Measurements from ENCODE around the gene PDSS2.
"Not testable (repeated sequence)": the region's sequence is repeated elsewhere in the genome, so short reads cannot be mapped to it uniquely, and the experiment has no call there.

Gene PDSS2

DNA sequence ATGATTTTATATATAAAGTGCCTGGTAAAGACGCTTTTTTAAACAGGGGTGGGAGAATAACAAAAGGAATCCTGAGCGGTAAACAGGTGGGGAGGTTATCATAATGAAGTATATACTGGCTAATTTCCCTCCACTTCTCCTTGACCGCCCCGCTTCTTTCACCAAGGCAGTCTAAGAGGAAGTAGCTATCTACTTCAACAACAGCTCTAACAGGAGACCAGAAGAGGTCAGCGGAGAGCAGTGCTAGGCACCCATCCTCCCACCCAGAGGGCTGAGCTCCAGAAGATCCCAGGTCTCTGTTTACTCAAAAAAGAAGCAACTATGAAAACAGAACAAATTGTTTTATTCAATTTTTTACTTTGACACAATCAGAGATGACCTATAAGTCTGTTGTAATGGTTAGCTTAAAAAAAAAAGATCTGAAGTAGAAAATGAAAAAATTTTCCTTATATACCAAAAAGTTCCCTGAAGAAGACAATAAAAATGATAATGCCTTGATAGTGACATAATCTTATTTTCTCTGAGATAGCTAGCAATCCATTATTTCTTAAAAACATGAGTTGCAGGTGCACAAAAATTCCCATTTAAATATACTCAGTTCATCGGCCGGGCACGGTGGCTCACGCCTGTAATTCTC is 141.1 kb downstream of the PDSS2 start:
- no peaks in the 10 kb centered on the region for H4K20me1 ChIP-seq
- peaks cover 0 to 4% (median 0%) of the 10 kb centered on the region in 10 experiments; a peak in 1 of 20 replicates for H3K4me1 ChIP-seq
- H3K9ac ChIP-seq, result no peak overlapping the region
- H3K27ac ChIP-seq, result no peak overlapping the region
- H3K36me3 ChIP-seq, result peaks cover 0 to 7% (median 0%) of the 10 kb centered on the region in 11 experiments; a peak in 2 of 22 replicates
- no peak for TF ChIP-seq Cebpa-rat (IDR thresholded peaks at IDR 0.05)
- no peak overlapping the region for H3K4me2 ChIP-seq
- H3K27me3 ChIP-seq, result no peaks in the 10 kb centered on the region
- no peak overlapping the region for H3K4me3 ChIP-seq
- no peaks in the 10 kb centered on the region for H3K9me3 ChIP-seq (replicated peaks in 1 of 11)

GRCh38 chr6:107315114-107315513 is 144.2 kb downstream of the PDSS2 start:
- Histone ChIP-seq H3K27ac (no peak overlapping the region), H3K4me3 (no peak overlapping the region), H3K9me3 (replicated peaks in 1 of 11) (no peaks in the 10 kb centered on the region), H3K9ac (no peak overlapping the region), H3K36me3 (no peaks in the 10 kb centered on the region), H3K4me1 (peaks cover 0 to 4% (median 0%) of the 10 kb centered on the region in 10 experiments; a peak in 1 of 20 replicates), H3K27me3 (no peaks in the 10 kb centered on the region), H3K4me2 (no peak overlapping the region), H4K20me1 (no peaks in the 10 kb centered on the region)
- no peak for TF ChIP-seq Cebpa-rat (IDR thresholded peaks at IDR 0.05)

GRCh38 chr6:107314531-107314939 is 144.8 kb downstream of the PDSS2 start:
- Histone ChIP-seq H3K9me3 (replicated peaks in 1 of 11) (no peaks in the 10 kb centered on the region), H3K9ac (no peak overlapping the region), H3K36me3 (no peaks in the 10 kb centered on the region), H3K4me3 (no peak overlapping the region), H3K4me1 (peaks cover 0 to 4% (median 0%) of the 10 kb centered on the region in 10 experiments; a peak in 1 of 20 replicates), H3K27me3 (no peaks in the 10 kb centered on the region), H3K27ac (no peak overlapping the region), H4K20me1 (no peaks in the 10 kb centered on the region; a peak in 1 of 22 replicates), H3K4me2 (no peak overlapping the region)
- TF ChIP-seq Cebpa-rat (IDR thresholded peaks at IDR 0.05), result no peak

DNA sequence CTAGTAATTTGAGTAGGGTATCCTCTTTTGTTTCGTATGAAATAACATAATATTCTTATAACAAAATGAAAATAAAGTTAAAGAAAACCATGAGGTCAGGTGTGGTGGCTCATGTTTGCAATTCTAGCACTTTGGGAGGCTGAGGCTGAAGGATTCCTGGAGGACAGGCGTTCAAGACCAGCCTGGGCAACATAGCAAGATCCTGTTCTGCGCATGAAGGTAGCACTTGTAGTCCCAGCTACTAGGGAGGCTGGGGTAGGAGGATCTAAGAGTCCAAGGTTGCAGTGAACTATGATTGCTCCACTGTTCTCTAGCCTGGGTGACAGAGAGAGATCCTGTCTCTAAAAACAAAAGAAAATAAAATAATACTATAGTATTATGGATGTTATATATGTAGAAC is 145.6 kb downstream of the PDSS2 start:
- no peak overlapping the region for H3K4me2 ChIP-seq
- 0 out of 22 replicates have a peak, but pooled peaks cover 0 to 3% (median 0%) of the 10 kb centered on the region in 11 experiments for H3K36me3 ChIP-seq
- H3K27ac ChIP-seq, result no peak overlapping the region
- H4K20me1 ChIP-seq, result no peaks in the 10 kb centered on the region; a peak in 1 of 22 replicates
- H3K4me1 ChIP-seq, result peaks cover 0 to 4% (median 0%) of the 10 kb centered on the region in 10 experiments; a peak in 1 of 20 replicates
- no peak overlapping the region for H3K4me3 ChIP-seq
- no peak for TF ChIP-seq Cebpa-rat (IDR thresholded peaks at IDR 0.05)
- no peaks in the 10 kb centered on the region for H3K9me3 ChIP-seq (replicated peaks in 1 of 11)
- H3K27me3 ChIP-seq, result no peaks in the 10 kb centered on the region
- H3K9ac ChIP-seq, result no peak overlapping the region

- Histone ChIP-seq H3K27ac (no peak overlapping the region), H3K27me3 (no peaks in the 10 kb centered on the region), H3K36me3 (peaks cover 0 to 4% (median 0%) of the 10 kb centered on the region in 11 experiments; a peak in 2 of 22 replicates), H3K4me3 (no peak overlapping the region), H3K9me3 (replicated peaks in 1 of 11) (no peaks in the 10 kb centered on the region), H4K20me1 (no peaks in the 10 kb centered on the region; a peak in 1 of 22 replicates), H3K9ac (no peak overlapping the region), H3K4me1 (peaks cover 0 to 1% (median 0%) of the 10 kb centered on the region in 10 experiments; a peak in 1 of 20 replicates), H3K4me2 (no peak overlapping the region)
- no peak for TF ChIP-seq Cebpa-rat (IDR thresholded peaks at IDR 0.05)
Measured at GRCh38 chr6:107310362-107310761, 149.0 kb downstream of the PDSS2 start.

DNA sequence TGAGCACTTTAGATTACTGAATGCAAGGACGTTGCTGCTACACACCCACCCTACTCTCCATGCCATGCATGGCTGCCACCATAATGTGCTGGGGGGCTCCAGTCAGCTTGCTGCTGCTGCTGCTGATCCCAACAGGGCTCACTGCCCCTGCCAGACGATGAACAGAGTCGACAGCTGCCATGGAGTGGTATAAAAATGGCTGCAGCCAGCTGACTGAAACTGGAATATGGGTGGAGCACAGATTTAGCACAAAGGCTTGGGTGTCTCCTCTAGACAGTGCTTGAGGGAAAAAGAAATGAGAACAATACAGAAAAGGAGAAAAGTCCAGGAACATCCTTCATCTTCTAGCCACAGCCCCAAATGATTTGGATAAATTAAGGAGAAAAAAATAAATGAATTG is 150.7 kb downstream of the PDSS2 start:
- Histone ChIP-seq H4K20me1 (no peaks in the 10 kb centered on the region; a peak in 1 of 22 replicates), H3K27ac (no peak overlapping the region), H3K4me3 (no peak overlapping the region), H3K36me3 (peaks cover 0 to 4% (median 0%) of the 10 kb centered on the region in 11 experiments; a peak in 2 of 22 replicates), H3K9ac (no peak overlapping the region), H3K9me3 (replicated peaks in 1 of 11) (no peaks in the 10 kb centered on the region), H3K27me3 (no peaks in the 10 kb centered on the region), H3K4me2 (no peak overlapping the region), H3K4me1 (no peaks in the 10 kb centered on the region)
- no peak for TF ChIP-seq Cebpa-rat (IDR thresholded peaks at IDR 0.05)

DNA sequence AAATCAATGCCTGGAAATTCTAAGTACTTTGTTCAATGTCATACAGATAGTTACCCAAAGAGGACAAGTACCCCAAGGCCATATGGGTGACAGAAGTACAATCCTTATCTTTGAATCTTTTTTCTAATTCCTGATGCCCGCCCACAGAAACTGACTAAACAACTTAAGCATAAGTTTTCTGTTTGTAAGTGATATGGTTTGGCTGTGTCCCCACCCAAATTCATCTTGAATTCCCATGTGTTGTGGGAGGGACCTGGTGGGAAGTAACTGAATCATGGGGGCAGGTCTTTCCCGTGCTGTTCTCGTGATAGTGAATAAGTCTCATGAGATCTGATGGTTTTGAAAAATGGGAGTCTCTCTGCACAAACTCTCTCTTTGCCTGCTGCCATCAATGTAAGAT is 153.4 kb downstream of the PDSS2 start:
- not testable (repeated sequence) for H3K36me3 ChIP-seq; H4K20me1 ChIP-seq; H3K27me3 ChIP-seq; H3K4me2 ChIP-seq; H3K9me3 ChIP-seq (replicated peaks in 1 of 11); H3K9ac ChIP-seq; H3K4me3 ChIP-seq; H3K27ac ChIP-seq; H3K4me1 ChIP-seq

- no peaks in the 10 kb centered on the region for H3K9me3 ChIP-seq (replicated peaks in 1 of 11)
- H3K27me3 ChIP-seq, result no peaks in the 10 kb centered on the region
- no peak overlapping the region for H3K4me2 ChIP-seq
- no peak overlapping the region for H3K4me3 ChIP-seq
- H3K4me1 ChIP-seq, result no peaks in the 10 kb centered on the region
- peaks cover 0 to 4% (median 0%) of the 10 kb centered on the region in 11 experiments; a peak in 2 of 22 replicates for H3K36me3 ChIP-seq
- no peak overlapping the region for H3K27ac ChIP-seq
- H3K9ac ChIP-seq, result no peak overlapping the region
- H4K20me1 ChIP-seq, result no peaks in the 10 kb centered on the region; a peak in 1 of 22 replicates
- TF ChIP-seq Cebpa-rat (IDR thresholded peaks at IDR 0.05), result no peak
Measured at GRCh38 chr6:107305391-107305790, 154.0 kb downstream of the PDSS2 start.

DNA sequence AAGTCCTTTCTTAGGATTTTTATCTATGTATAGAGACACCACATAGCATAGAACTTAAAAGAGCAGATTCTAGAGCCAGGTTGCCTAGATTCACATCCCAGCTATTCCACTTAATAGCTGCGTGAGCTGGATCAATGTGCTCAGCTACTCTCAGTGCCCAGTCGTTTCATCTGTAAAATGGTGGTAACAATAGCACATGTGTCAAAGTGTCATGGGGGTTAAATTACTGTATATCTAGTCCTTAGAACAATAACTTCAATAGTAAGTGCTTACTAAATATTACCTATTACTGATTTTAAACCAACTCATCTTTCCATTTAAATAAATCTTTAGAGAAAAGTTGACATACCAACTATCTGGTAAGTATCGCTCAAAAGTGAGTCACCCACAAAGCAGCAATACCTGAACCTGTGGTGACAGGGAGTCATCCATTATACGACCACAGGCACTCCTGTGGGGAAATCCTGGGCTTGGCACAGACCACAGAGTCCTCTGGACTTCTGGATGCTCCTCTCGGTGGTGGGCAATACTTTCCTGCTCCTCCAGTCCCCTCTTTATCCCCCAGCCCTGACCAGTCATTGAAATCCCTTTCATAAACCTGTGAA is 154.8 kb downstream of the PDSS2 start:
- no peak overlapping the region for H3K27ac ChIP-seq
- H3K4me2 ChIP-seq, result no peak overlapping the region

More for the DNA sequence above, 154.8 kb downstream of the PDSS2 start:
- peaks cover 0 to 3% (median 0%) of the 10 kb centered on the region in 11 experiments; a peak in 2 of 22 replicates for H4K20me1 ChIP-seq
- TF ChIP-seq Cebpa-rat (IDR thresholded peaks at IDR 0.05), result no peak
- no peaks in the 10 kb centered on the region for H3K9me3 ChIP-seq (replicated peaks in 1 of 11)
- H3K27me3 ChIP-seq, result no peaks in the 10 kb centered on the region
- peaks cover 0 to 4% (median 0%) of the 10 kb centered on the region in 11 experiments; a peak in 2 of 22 replicates for H3K36me3 ChIP-seq
- H3K9ac ChIP-seq, result no peak overlapping the region
- H3K4me1 ChIP-seq, result no peaks in the 10 kb centered on the region
- no peak overlapping the region for H3K4me3 ChIP-seq
